NOMO-1 treated with dmso at 0.1 percent for 144 hours (cell line): Measurements from ENCODE around the gene ITGA3.

Experiments
- DNase-seq: peaks from one replicate; lab custom pipeline; 2025; ENCODE audit not compliant: unreplicated experiment; lab: John Stamatoyannopoulos, UW

The ITGA3 gene

GRCh38 chr17:50067996-50068395, 12.1 kb downstream of the ITGA3 start:
- no peak for DNase-seq

DNA sequence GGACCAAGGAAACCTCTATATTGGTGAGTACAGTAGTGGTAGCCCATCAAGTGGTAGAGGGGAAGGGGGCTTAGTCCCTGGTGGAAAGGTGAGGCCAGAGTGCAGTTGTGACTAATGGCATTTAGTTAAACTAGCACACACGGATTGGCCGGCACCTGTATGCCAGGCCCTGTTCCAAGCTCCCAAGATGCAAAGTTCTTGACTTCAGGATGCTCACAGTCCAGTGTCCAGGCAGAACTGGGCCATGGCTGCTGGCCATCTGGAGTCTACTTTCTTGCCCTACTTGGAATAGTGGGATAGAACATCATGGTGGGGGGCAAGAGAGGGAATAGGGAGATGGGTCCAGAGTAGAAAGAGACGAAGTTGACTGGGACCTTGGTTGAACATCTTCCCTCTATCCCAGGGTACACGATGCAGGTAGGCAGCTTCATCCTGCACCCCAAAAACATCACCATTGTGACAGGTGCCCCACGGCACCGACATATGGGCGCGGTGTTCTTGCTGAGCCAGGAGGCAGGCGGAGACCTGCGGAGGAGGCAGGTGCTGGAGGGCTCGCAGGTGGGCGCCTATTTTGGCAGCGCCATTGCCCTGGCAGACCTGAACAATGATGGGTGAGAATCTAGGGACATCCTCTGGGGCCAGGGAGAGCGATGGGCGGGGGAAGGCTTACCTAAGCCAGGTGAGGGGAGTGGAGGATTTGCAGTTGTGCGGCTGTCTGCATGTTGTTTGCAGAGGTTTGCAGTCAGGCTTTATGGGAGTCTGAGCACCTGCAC, 15.2 kb downstream of the ITGA3 start:
- DNase-seq: no peak

GRCh38 chr17:50071692-50072091, 15.8 kb downstream of the ITGA3 start:
- no peak for DNase-seq

- DNase-seq: no peak
Observed at GRCh38 chr17:50072130-50072529, 16.2 kb downstream of the ITGA3 start.

- DNase-seq: no peak
Observed at GRCh38 chr17:50072925-50073324, 17.0 kb downstream of the ITGA3 start.

- no peak for DNase-seq
Observed at GRCh38 chr17:50074227-50074626, 18.3 kb downstream of the ITGA3 start.

DNA sequence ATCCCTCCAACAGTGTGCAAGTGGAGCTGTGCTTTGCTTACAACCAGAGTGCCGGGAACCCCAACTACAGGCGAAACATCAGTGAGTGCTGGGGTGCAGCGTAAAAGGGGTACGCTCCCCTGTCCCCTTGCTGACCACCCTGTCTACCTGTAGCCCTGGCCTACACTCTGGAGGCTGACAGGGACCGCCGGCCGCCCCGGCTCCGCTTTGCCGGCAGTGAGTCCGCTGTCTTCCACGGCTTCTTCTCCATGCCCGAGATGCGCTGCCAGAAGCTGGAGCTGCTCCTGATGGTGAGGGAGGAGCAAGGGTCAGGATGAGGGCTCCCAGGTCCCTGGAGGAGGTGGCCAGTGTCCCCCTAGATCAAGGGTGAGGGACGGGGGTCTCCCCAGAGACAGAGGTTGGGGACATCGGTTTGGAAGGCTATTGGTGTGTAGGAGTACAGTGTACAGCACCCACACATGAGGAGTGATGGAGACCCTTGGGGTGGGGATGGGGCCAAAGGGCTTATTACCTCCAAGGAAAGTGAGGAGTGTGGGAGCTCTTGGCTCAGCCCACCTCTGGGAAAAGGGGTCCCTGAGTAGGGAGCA, 19.6 kb downstream of the ITGA3 start:
- DNase-seq: no peak

DNA sequence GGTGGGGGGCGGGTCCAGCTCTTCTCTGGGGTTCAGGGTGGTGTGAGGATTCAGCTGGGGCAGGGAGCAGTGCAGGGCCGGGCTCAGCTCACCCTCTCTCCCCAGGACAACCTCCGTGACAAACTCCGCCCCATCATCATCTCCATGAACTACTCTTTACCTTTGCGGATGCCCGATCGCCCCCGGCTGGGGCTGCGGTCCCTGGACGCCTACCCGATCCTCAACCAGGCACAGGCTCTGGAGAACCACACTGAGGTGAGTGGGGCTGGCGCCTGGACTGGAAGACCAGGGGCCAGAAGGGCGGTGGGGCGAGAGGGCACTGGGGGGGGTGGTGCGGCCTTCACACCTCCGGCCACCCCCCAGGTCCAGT, 20.3 kb downstream of the ITGA3 start:
- no peak for DNase-seq

DNA sequence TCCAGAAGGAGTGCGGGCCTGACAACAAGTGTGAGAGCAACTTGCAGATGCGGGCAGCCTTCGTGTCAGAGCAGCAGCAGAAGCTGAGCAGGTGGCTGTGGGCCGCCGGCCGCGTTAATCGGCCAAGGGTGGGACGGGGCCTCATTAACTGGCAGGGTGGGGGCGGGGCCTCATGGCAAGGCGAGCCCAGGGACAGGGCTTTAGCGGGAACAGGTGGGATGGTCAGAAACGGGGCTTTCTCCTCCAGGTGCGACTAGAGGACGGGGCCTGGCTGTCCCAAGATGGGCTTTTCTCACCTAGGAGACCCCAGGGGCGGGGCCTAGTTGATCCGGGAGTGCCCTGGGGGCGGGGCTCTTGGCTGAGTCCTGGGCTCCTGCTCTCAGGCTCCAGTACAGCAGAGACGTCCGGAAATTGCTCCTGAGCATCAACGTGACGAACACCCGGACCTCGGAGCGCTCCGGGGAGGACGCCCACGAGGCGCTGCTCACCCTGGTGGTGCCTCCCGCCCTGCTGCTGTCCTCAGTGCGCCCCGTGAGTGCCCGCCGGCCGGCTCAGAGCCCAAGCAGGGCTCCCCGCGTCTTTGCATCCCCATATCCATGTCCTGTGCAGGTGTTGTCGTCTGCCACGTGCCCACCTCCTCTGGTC, 20.8 kb downstream of the ITGA3 start:
- no peak for DNase-seq

DNA sequence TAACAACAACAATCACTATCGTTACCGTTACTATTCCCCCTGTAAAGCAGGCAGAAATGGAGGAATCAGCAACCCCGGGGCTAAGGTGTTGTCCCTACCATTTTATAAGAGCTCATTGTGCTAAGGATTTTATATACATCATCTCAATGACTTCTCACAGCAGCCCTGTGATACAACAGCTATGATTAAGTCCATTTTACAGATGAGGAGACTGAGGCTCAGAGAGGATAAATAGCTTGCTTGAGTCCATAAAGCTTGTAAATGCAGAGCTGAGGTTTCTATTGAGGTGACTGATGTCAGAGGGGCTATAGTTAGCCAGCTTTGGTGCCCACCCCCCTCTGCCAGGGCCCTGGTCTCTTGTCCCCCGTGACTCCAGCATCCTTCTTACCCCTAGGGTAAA, 22.5 kb downstream of the ITGA3 start:
- no peak for DNase-seq

DNA sequence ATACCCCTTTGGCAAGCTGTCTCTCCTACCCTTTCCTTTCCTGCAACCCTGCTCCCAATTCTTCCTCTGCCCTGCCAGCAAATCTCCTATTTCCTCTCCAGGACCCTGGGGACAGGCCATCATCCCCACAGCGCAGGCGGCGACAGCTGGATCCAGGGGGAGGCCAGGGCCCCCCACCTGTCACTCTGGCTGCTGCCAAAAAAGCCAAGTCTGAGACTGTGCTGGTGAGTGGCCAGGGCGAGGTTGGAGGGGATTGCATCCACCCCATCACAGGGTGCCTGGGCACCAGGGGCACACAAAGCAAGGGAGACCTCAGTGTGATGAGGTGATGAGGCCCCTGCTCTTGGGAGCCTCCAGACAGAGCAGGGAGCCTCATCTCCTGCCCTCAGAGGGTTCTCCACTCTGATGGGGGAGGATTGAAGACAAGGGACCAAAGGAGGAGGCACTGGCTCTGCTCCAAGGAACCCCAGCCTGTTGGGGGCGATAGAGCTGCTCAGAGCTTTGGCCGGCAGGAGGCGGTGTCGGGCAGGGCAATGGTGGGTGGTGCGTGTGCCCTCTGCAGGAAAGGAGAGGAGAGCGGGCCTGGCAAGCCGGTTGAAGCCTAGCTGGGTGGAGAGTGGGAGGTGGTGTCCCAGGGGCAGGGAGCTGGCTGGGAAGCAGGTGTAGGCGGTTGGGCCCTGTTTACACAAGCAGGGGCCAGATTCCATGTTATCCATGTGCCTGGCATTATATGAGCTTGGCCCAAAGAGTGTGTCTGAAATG, 23.6 kb downstream of the ITGA3 start:
- no peak for DNase-seq

- no peak for DNase-seq
Observed at GRCh38 chr17:50080096-50080480, 24.2 kb downstream of the ITGA3 start.

DNA sequence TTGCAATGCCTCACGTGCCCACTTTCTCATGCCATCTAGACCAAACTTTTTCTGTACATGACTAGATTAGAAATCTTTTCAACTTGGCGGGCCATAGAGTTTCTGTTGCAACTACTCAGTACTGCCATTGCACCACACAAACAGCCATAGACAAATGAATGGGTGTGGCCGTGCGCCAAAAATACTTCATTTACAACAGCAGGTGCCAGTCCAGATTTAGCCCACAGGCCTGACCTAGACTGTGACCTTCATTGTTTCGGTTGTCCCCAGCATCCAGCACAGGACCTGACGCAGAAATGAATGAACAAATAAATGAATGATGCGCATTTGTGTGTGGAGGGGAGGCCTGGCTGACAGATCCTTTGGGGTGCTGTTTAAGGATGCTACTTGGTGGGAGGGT, 24.9 kb downstream of the ITGA3 start:
- no peak for DNase-seq

- DNase-seq: no peak
Observed at GRCh38 chr17:50081757-50082156, 25.8 kb downstream of the ITGA3 start.

DNA sequence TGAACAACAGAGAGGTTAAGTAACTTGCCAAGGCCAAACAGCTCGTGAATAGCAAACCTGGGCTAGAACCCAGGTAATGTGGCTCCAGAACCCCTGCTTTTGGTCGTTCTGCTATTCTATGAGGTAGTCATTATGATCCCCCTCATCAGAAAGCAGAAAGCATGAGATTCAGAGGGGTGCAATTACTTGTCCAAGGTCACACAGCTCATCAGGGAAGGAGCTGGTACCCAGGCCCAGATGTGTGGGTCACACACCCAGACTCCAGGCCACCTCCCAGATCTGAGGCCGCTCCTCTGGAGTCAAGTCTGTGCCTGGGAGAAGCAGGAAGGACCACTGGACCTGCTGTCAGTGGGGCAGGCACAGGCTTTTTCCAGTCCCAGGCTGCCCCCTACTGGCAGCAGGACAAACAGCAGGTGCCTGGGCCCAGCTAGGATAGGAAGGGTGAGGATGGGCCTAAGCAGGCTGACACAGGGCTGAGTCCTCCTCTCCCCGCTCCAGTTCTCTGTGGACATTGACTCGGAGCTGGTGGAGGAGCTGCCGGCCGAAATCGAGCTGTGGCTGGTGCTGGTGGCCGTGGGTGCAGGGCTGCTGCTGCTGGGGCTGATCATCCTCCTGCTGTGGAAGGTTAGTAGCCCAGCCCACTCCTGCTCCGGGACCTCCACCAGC, 31.5 kb downstream of the ITGA3 start:
- DNase-seq: peak; percentile 32

- no peak for DNase-seq
Observed at GRCh38 chr17:50087912-50088405, 32.0 kb downstream of the ITGA3 start.

DNA sequence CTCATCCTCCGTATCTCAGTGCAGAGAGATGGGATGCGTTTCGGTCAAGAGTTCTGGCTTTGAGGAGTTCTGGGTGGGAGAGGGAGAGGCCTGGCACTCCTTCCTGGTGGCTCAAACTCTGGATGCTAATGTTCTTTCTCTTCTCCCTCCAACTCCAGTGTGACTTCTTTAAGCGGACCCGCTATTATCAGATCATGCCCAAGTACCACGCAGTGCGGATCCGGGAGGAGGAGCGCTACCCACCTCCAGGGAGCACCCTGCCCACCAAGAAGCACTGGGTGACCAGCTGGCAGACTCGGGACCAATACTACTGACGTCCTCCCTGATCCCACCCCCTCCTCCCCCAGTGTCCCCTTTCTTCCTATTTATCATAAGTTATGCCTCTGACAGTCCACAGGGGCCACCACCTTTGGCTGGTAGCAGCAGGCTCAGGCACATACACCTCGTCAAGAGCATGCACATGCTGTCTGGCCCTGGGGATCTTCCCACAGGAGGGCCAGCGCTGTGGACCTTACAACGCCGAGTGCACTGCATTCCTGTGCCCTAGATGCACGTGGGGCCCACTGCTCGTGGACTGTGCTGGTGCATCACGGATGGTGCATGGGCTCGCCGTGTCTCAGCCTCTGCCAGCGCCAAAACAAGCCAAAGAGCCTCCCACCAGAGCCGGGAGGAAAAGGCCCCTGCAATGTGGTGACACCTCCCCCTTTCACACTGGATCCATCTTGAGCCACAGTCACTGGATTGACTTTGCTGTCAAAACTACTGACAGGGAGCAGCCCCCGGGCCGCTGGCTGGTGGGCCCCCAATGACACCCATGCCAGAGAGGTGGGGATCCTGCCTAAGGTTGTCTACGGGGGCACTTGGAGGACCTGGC, 33.3 kb downstream of the ITGA3 start:
- DNase-seq: no peak

- no peak for DNase-seq
Observed at GRCh38 chr17:50090071-50090470, 34.2 kb downstream of the ITGA3 start.

DNA sequence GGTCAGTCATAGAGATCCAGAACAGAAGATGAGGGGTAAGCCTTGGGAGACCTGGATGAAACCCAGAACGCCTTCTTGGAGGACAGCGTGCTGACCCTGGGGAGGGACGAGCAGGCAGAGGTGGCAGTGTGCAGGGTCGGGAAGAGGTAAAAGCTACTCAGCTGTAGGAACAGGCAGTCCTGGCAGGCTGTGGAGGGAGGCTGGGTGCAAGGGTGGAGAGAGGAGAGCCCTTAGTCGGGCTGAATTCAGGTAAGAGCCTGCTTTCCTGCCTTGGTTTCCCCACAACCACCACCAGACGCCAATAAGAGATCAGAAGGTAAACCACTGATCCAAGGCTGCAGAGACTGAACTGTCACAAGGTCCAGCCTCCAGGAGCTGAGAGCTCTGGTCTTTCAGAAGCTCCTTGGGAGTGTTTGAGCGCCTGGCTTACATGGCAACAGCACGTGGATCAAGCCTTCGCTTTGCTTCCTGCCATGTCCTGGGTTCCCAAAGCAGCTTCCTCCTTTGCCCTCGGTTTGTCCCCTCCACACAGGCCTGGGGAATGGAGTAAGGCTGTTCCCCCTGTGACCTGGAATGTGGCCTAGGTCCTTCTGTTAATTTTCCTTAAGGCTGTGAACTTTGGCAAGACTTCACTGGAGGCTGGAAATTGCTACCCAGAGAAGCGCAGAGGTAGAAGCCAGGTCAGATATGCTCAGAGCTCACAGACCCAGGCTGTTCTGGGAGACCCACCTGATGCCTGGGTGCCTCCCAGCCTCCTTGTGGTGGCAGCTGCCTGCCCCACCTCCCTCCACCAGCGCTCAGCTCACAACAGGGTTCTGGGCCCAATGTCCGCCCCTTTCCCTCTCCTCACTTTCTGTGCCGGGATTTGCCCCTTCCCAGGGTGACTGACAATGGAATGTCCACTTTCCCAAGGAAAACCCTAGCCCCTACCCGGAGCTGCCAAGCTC, 35.3 kb downstream of the ITGA3 start:
- no peak for DNase-seq
